Fibroblast of skin of abdomen (primary cell): Measurements from ENCODE around the gene LRP6. TPM values are rescaled to one million over a fixed set of nuclear protein-coding genes. Genes with fewer than 3 reads are reported as not detected.
"Not testable (repeated sequence)": the region's sequence is repeated elsewhere in the genome, so short reads cannot be mapped to it uniquely, and the experiment has no call there.

ENCODE experiments used
- DNase-seq: peaks from one replicate; pipeline ENCODE4 v3.0.0-alpha.2; 2013
- polyA plus RNA-seq, 2 experiments: library from polyadenylated mRNA; unstranded; fragments of 120-200 nt; gene quantifications; one replicate each; pipeline ENCODE4 v1.2.1, GENCODE V29; 2013; ENCODE audit not compliant: insufficient read length in 2 of 2

The LRP6 gene
- 18.4 TPM for polyA plus RNA-seq (2013, experiment 1 of 2; ENCODE audit: insufficient read length)
- 16.1 TPM for polyA plus RNA-seq (2013, experiment 2 of 2; ENCODE audit: insufficient read length)

DNA sequence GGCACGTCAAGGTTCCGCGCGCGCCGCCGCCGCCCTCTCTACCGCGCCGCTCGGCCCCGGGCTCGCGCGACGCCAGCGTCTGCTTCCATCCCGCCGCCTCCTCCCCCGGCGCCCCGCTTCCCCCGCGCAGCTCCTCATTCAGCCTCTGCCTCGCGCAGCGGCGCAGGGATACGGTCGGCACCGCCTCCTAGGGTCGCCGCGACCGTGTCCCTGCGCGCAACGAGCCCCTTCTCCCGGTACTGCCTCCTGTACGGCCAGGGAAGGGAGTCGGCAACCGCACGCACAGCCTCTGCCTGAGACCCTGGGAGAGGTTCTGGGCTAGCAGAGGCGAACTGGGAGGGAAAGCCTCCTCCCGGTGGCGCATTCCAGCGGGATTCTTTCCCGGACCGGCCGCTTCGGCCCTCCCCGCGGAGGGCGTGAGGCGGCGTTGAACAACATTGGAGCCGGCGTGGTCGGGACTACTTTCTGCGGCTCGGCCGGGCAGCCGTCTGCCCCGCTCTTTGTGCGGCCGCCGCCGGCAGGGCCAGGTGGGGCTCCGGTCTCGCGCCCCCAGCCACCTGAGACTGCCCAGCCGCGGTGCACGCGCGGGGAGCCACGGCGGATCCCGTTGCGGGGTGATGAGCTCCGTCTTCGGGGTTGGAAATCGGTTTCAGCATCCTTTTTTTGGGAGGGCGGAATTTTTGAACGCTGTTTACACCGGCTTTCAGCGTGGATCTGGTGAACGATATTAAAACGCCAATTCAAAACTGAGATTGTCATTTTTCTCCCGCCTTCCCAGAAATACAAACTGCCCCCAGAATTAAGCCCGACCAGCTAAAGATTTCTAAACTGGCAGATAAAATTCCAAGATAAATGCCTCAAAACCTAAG is at the start of gene LRP6:
Gene LRP6, minus strand, starts transcription at position 172 of the 869 bp plus-strand sequence. CDS start 309 bp downstream, outside the sequence.
- DNase-seq = peak; percentile 97

DNA sequence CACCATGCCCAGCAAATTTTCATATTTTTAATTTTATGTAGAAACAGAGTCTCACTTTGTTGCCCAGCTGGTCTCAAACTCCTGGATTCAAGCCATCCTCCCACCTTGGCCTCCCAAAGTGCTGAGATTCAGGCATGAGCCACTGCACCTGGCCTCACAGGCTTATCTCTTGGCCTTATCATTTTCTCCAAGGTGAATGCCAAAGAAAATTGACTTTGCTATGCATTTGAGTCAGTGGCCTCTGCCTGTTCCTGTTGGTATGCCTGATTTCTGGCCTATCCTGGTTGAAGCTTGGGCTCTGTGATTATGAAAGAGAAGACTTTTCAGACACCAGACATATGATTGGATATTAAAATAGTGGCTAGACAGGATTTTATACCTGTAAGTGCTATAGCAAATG is 49.0 kb upstream of the LRP6 start:
- DNase-seq = no peak

DNA sequence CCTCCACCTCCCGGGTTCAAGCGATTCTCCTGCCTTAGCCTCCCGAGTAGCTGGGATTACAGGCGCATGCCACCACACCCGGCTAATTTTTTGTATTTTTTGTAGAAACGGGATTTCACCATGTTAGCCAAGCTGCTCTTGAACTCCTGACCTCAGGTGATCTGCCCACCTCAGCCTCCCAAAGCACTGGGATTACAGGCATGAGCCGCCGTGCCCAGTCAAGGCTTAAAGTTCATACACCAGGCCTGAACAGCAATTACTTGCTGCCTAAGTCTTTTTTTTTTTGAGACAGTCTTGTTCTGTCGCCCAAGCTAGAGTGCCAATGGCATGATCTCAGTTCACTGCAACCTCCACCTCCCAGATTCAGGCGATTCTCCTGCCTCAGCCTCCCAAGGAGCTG is 43.9 kb upstream of the LRP6 start:
- not testable (repeated sequence) for DNase-seq

DNA sequence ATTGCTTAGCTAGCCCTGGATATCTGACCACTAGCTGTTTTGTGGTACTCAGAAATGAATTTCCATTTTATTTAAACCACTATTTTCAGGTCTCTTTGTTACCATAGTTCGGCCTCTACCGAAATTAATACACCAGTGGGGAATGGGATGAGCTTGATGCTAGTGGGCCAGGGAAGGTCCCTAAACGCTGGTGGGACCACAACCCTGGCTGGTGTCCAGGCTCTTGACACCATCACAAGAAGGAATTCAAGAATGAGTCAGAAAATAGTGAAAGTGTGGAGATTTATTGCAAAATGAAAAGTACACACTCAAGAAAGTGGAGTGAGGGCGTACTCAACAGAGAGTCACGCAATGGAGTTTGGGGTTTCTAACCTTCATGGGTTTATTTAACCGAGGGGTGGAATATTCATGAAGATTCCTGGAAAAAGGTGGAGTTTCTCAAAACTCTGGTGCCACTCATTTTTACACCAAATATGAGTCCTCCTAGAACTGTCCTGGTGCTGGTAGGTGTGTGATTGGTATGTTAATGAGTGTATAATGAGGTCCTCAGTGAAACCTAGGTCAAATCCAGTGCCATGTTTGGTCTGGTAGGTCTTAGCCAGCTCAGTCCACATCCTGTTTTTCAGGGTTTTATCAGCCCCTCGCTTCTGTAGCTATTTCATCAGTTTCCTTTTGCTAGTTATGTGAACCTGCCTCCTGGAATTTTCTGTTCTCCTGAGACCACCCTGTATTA is 38.9 kb upstream of the LRP6 start:
- no peak for DNase-seq

DNA sequence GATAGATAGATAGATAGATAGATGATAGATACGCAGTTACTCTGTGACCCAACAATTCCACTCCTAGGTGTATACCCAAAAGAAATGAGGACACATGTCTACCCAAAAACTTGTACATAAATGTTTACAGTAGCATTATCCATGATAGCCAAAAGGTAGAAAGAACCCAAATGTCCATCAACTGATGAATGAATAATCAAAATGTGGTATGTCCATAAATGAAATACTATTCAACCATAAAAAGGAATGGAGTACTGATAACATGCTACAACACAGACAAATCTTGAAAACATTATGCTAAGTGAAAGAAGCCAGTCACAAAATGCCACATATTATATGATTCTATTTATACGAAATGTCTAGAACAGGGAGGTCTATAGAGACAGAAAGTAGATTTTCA is 36.1 kb upstream of the LRP6 start:
- no peak for DNase-seq

DNA sequence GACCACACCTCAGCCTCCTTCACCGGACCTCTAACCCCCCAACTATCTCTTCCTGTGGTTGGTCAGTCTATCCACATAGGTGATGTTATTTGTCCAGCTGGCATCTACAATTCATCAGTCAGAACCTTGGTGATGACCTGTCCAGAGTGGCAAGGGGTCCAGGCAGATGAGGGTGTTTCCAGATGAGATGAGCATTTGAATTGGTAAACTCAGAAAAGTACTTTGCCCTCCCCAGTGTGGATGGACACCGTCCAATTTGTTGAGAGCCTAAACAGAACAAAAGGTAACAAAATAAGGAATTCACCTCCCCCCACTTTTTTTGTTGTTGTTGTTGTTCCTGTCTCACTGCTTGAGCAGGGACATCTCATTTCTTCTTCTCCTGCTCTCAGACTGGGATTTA is 34.3 kb upstream of the LRP6 start:
- no peak for DNase-seq

DNA sequence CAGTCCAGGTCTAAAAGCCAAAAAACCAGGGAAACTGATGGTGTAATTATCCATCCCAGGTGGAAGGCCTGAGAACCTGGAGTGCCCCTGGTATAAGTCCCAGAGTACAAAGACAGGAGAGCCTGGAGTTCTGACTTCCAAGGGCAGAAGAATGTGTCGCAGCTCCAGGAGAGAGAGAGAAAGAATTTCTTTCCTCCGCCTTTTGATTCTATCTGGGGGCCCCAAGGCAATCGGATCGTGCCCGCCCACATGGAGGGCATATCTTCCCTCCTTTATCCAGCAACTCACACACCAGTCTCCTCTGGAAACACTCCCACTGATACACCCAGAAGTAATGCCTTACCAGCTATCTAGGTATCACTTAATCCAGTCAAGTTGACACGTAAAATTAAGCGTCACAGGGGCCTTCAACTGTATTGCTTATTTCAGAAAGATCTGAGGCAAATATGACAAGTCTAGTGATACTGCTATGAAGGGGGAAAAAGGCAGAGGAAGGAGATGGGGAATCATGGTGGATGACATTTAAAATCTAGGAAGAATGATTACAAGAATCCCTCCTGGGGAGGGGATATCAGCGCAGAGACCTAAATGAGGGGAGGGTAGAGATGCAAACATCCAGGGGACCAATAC is 30.5 kb upstream of the LRP6 start:
- no peak for DNase-seq

DNA sequence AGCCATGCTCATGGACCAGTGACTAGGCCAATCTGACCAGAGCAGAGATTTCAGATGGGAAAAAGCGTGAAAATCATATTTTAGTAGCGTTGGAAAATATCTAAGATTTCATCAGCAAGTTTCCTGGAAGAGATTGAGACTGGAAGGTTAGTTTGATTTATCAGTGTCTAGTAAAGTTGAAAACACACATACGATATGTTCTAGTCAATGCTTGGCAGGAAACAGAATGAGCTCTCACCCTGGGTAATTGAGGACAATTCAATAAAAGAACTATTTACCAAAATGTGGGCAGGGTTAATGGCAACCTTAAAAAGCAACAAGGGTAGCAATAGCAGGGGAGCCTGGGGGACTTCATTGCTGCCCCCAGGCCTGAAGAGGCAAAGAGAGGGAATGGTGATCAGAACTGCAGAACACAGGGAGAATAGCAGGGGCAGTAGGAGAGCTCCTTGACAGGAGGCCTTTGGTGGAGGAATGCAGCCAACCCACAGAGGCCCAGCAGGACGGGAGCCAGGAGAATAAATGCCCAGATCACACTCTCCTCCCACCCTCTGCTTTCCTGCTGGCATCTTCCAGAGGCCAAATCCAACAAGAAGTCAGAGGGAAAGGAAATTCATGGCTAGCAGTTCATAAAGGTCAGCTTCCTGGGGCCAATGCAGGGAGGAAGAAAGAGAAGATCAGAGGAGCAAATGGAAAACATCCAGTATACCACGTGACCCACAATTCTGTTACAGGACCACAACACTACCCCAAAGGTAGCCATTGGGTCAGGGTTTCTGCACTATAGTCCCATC is 27.6 kb upstream of the LRP6 start:
- peak; percentile 21 for DNase-seq

DNA sequence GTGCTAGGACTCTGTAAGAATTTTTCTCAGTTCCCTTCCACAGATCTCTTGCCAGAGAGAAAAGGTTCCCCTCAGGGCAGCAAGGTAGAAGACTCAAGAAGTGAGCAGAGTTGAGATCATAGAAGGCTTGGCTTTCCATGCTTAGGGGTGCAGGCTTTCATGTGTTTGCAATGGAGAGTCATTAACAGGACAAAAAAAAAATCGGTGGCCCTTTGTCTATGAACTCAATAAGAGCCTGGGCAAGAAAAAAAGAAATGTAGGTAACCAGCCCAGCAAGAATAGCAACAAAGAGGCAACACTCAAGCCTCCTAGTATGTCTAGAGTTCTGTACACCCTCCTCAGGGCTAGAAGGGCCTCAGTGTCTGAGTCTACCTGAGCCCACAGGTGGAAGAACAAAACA is 23.4 kb upstream of the LRP6 start:
- DNase-seq = no peak

DNA sequence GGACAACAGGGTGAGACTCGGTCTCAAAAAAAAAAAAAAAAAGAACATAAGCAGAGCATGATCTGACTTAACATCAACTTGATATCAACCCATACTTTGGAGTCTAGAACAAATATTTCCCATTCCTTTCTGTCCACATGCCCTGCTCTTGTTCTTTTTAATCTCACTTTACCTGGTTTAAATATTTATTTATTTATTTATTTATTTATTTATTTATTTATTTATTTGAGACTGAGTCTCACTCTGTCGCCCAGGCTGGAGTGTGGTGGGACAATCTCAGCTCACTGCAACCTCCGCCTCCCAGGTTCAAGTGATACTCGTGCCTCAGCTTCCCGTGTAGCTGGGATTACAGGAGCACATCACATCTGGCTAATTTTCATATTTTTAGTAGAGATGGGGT is 19.6 kb upstream of the LRP6 start:
- DNase-seq = no peak

DNA sequence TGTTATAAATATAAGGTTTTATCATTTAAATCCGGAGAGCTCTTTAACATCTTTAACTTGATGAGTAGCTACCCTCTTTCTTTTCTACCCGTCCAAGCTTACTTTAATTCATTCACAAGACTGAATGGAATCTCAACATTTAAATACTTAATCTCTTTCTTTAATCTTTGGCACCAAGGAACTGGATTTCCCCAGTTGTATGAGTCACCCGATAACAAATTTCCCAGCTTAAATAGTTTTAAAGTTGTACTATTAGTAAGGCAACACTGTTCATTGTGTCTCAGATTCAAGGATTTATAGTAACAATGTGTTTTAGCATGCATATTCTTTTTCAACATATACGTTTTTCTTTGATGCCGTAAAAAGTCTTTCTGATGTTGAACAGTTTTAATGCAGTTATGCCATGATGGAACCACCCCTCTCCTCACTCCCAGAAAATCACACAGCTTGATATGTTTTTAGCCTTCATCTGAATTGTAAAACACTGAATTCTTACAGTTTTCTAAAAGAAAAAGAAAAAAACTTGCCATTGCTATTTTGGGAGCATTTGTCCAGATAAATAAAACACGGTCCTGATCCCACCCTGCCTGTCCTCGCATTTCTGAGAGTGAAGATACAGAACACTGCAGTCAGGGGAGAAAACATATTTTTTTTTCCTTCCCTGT is 16.0 kb upstream of the LRP6 start:
- peak; percentile 77 for DNase-seq

DNA sequence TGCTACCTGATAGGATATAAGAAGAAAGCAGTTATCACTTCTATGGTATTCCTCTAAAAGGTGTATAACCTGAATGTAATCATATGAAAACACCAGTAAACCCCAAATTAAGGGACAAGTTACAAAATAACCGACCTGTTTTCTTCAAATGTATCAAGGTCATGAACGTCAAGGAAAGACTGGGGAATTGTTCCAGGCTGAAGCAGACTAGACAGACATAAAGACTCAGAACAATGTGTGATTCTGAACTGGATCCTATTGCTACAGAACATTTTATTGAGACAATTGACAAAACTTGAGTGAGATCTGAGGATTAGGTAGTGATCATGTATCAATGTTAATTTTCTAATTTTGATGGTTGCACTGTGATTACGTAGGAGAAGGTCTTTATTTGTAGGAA is 15.4 kb upstream of the LRP6 start:
- no peak for DNase-seq

DNA sequence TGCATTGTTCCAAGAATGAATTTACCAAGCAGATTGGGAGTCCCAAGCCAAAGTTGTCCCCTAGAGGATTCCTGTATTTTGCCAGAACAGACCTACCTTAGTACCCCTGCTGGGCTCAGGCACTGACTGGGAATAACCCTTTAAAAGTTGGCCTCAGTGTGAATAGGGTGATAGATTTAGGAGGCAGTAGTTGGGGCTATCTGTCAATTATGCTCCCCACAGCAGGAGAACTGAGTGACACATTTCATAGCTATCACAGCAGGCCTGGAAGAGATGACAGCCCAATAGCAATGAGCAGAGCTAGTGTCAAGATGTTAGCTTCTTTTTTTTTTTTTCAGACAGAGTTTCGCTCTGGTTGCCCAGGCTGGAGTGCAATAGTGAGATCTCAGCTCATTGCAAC is 14.3 kb upstream of the LRP6 start:
- no peak for DNase-seq

DNA sequence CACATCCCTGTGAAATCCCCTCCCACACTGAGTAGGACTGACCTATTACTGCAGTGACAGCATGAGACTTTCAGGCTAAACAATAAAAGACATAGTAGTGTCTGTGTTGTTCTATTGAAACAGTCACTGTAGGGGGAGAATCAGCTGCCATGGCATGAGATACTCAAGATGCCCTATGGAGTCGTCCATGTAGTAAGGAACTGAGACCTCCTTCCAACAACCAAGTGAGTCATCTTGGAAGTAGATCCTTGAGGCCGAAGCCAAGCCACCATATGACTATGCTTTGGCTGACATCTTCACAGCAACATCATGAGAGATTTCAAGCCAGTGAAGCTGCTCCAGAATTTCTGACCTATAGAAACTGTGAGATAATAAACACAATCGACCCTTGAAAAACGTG is 12.1 kb upstream of the LRP6 start:
- no peak for DNase-seq

DNA sequence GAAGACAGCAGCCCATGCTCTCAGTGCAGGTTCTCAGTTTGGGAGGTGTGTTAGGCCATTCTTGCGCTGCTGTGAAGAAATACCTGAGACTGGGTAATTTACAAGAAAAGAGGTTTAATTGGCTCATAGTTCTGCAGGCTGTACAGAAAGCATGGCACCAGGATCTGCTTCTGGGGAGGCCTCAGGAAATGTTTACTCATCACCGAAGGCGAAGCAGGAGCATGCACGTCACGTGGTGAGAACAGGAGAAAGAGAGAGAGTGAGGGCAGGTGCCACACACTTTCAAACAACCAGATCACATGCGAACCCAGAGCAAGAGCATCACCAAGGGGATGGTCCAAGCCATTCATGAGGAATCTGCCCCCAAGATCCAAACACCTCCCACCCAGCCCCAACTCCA is 9.0 kb upstream of the LRP6 start:
- DNase-seq = no peak

DNA sequence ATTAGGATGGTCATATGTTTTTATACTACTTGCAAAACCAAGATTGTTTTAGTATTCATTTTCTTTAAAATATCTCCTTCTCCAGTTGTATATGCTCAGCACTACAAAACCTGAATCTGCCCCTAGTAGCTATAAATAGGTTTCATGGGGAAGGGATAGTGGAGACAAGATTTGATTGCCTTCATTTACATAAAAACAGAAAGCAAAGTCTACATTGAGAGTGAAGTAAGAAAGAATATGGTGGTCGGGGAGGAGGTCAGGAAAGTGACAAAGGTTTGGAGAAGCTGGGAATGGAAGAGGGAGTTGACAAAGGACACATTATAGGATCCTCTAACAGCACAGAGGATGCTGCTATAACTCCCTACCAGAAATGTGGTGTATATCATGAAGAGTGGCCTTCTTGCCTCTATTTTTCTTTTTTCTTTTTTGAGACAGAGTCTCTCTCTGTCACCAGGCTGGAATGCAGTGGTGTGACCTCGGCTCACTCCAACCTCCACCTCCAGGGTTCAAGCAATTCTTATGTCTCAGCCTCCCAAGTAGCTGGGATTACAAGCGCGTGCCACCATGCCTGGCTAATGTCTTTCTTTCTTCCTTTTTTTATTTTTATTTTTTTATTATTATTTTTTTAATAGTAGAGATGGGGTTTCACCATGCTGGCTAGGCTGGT is 6.6 kb upstream of the LRP6 start:
- DNase-seq = peak; percentile 54

DNA sequence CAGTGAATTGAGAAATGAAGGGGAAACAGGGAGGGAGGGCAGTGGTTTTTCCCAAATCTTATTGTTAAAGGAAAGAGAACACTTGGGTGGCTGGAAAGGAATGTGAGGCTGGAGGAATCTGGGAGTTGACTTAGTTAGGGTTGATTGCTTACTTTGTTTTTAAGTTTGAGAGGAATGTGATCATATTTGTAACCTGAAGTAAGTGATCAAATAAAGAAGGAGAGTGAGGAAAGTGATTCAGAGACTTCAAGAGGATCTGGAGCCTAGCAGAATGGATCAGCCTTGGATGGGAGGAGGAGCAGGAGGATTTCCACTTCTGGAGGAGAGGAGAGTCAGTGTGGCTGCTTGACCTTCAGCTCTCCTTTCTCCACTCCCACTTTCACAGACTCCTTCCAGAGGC is 6.0 kb upstream of the LRP6 start:
- DNase-seq = peak; percentile 62

DNA sequence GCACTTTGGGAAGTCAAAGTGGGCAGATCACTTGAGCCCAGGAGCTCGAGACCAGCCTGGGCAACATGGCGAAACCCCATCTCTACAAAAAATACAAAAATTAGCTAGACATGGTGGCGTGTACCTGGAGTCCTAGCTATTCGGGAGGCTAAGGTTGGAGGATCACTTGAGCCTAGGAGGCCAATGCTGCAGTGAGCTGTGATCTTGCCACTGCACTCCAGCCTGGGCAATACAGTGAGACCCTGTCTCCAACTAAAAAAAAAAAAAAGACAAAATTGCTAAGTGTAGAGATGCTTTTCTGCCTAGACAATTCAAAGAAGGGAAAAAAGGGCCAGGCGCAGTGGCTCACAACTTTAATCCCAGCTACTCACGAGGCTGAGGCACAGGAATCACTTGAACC is 3.4 kb upstream of the LRP6 start:
- no peak for DNase-seq

DNA sequence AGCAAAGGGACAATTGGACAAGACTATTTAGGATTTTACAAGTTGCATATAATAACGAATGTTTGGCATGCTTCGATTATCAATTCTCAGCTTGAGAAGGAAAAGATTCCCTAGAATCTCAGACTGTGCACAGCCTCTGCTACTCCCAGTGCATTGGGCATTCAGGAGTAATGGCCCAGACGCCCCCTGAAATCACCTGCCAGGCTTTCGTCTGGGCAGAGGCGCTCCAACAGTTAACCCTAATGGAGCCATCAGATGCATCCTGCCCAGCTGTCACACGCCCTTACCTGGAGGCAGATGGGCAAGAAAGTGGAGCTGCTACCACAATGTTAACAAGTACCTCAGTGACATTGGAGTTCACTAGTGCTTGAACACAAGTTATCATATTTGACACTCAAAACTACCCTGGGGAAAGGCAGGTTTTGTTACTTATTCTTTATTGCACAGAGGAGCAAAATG is 927 bp upstream of the LRP6 start:
- no peak for DNase-seq

DNA sequence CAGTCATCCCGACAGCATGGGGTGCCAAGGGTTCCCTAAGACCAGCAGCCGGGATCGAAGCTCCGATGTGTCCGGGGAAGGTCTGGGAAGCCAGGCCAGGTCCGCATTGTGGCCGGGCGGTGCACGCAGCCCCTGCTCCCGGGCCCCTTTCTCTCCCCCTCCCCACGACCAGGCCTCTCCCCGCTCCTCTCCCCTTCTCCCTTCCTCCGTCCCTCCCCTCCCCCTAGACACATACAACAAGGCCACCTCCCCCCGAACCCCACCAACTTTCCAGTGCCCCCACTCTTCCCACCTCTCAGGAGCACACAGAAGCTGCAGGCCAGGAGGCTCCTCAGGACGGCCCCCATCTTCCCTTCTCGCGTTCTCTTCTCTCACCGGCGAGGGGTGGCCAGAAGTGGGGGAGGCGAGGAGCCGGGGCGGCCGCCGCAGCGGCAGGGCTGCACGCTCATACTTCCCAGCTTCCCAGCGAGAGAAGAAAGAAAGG is 413 bp downstream of the LRP6 start:
- DNase-seq = no peak
